Measurements from ENCODE around the gene CUX1. TPM values are rescaled to one million over a fixed set of nuclear protein-coding genes. Genes with fewer than 3 reads are reported as not detected.

CUX1 gene
- total and polyA plus RNA-seq, 2 donors (not counting 1 experiment from before 2014, with no cell fraction given) = 22.7 to 38.1 TPM

GRCh38 chr7:101971457-101971856 is 154.0 kb downstream of the CUX1 start:
- Histone ChIP-seq H4K20me1 (ENCODE audit: control insufficient read depth, extremely low read depth, insufficient read depth, low read length) (no peaks in the 10 kb centered on the region), H3K36me3 (ENCODE audit: control insufficient read depth, insufficient read depth, low read length) (no peaks in the 10 kb centered on the region), H3K27me3 (ENCODE audit: control insufficient read depth, insufficient read depth, low read length) (no peaks in the 10 kb centered on the region), H3K9ac (ENCODE audit: insufficient read depth, low read length) (no peak overlapping the region), H3K4me2 (ENCODE audit: extremely low read depth, insufficient read depth, low read length) (no peak overlapping the region), H3K79me2 (ENCODE audit: control insufficient read depth, insufficient read depth, low read length) (no peaks in the 10 kb centered on the region), H3K4me1 (ENCODE audit: control insufficient read depth, extremely low read depth, insufficient read depth, low read length) (no peaks in the 10 kb centered on the region), H3K4me3 (replicated peaks in 1 of 4; ENCODE audit: control extremely low read depth in 1 of 4, insufficient read depth in 1 of 4, low read depth in 3 of 4, low read length in 4 of 4) (no peak overlapping the region), H2AFZ (ENCODE audit: low read length) (no peak overlapping the region), H3K27ac (ENCODE audit: insufficient read depth, low read length) (no peak overlapping the region), H3K9me3 (ENCODE audit: control insufficient read depth, insufficient read depth, low read depth, low read length) (no peaks in the 10 kb centered on the region)
- TF ChIP-seq EZH2 (IDR thresholded peaks at IDR 0.05; ENCODE audit: low read length, missing control alignments) (no peak), CTCF (conservative IDR thresholded peaks at IDR 0.05 in 1 of 2, IDR thresholded peaks at IDR 0.05 in 1 of 2; ENCODE audit: low read depth in 1 of 2, low read length in 2 of 2) (no peak)
- no peak for DNase-seq (ENCODE audit: low read depth in 2 of 2)

GRCh38 chr7:101972627-101973026 is 155.2 kb downstream of the CUX1 start:
- Histone ChIP-seq H4K20me1 (ENCODE audit: control insufficient read depth, extremely low read depth, insufficient read depth, low read length) (no peaks in the 10 kb centered on the region), H3K79me2 (ENCODE audit: control insufficient read depth, insufficient read depth, low read length) (no peaks in the 10 kb centered on the region), H3K4me3 (replicated peaks in 1 of 4; ENCODE audit: control extremely low read depth in 1 of 4, insufficient read depth in 1 of 4, low read depth in 3 of 4, low read length in 4 of 4) (no peak overlapping the region), H3K9me3 (ENCODE audit: control insufficient read depth, insufficient read depth, low read depth, low read length) (no peaks in the 10 kb centered on the region), H3K9ac (ENCODE audit: insufficient read depth, low read length) (no peak overlapping the region), H3K4me2 (ENCODE audit: extremely low read depth, insufficient read depth, low read length) (no peak overlapping the region), H2AFZ (ENCODE audit: low read length) (no peak overlapping the region), H3K4me1 (ENCODE audit: control insufficient read depth, extremely low read depth, insufficient read depth, low read length) (no peaks in the 10 kb centered on the region), H3K27me3 (ENCODE audit: control insufficient read depth, insufficient read depth, low read length) (no peaks in the 10 kb centered on the region), H3K36me3 (ENCODE audit: control insufficient read depth, insufficient read depth, low read length) (no peaks in the 10 kb centered on the region), H3K27ac (ENCODE audit: insufficient read depth, low read length) (no peak overlapping the region)
- DNase-seq (ENCODE audit: low read depth in 2 of 2) = no peak
- TF ChIP-seq CTCF (conservative IDR thresholded peaks at IDR 0.05 in 1 of 2, IDR thresholded peaks at IDR 0.05 in 1 of 2; ENCODE audit: low read depth in 1 of 2, low read length in 2 of 2) = no peak
- TF ChIP-seq EZH2 (IDR thresholded peaks at IDR 0.05; ENCODE audit: low read length, missing control alignments) = no peak

GRCh38 chr7:101973130-101973529 is 155.7 kb downstream of the CUX1 start:
- Histone ChIP-seq H3K27ac (ENCODE audit: insufficient read depth, low read length) (no peak overlapping the region), H3K9me3 (ENCODE audit: control insufficient read depth, insufficient read depth, low read depth, low read length) (no peaks in the 10 kb centered on the region), H3K4me3 (replicated peaks in 1 of 4; ENCODE audit: control extremely low read depth in 1 of 4, insufficient read depth in 1 of 4, low read depth in 3 of 4, low read length in 4 of 4) (no peak overlapping the region), H3K4me1 (ENCODE audit: control insufficient read depth, extremely low read depth, insufficient read depth, low read length) (no peaks in the 10 kb centered on the region), H3K79me2 (ENCODE audit: control insufficient read depth, insufficient read depth, low read length) (no peaks in the 10 kb centered on the region), H2AFZ (ENCODE audit: low read length) (no peak overlapping the region), H3K9ac (ENCODE audit: insufficient read depth, low read length) (no peak overlapping the region), H3K4me2 (ENCODE audit: extremely low read depth, insufficient read depth, low read length) (no peak overlapping the region), H4K20me1 (ENCODE audit: control insufficient read depth, extremely low read depth, insufficient read depth, low read length) (no peaks in the 10 kb centered on the region), H3K36me3 (ENCODE audit: control insufficient read depth, insufficient read depth, low read length) (no peaks in the 10 kb centered on the region), H3K27me3 (ENCODE audit: control insufficient read depth, insufficient read depth, low read length) (no peaks in the 10 kb centered on the region)
- DNase-seq (ENCODE audit: low read depth in 2 of 2) = no peak
- TF ChIP-seq EZH2 (IDR thresholded peaks at IDR 0.05; ENCODE audit: low read length, missing control alignments) = no peak
- TF ChIP-seq CTCF (conservative IDR thresholded peaks at IDR 0.05 in 1 of 2, IDR thresholded peaks at IDR 0.05 in 1 of 2; ENCODE audit: low read depth in 1 of 2, low read length in 2 of 2) = no peak

All from fibroblast of lung (primary cell).